WTC11 (cell line): ENCODE data around the gene CDCA7L. TPM values are rescaled to one million over a fixed set of nuclear protein-coding genes. Genes with fewer than 3 reads are reported as not detected.

Source experiments
- ATAC-seq: fragments of 200-7000 bp; cut with Tn5 transposase; 2 replicates; pipeline ENCODE4 v1.10.0; 2021; ENCODE audit warnings: mild to moderate bottlenecking, moderate library complexity
- CTCF ChIA-PET: fragments of 300-600 bp; sonication (Branson Sonifier 250); formaldehyde crosslinking; loops from one replicate; lab custom pipeline; 2021; ENCODE audit warnings: antibody characterized with exemption; lab: Charles Lee
- POLR2A ChIA-PET: fragments of 350-600 bp; sonication (Branson Sonifier 250); formaldehyde crosslinking; loops from one replicate; lab custom pipeline; 2021; ENCODE audit warnings: antibody characterized with exemption; lab: Charles Lee
- DNase-seq: peaks from one replicate; pipeline ENCODE4 v3.0.0; 2021; ENCODE audit warnings: low spot score
- H3K27ac Mint-ChIP-seq: 2 replicates; pipeline ENCODE4 v1.8.0; 2021; ENCODE audit warnings: mixed read lengths
- H3K27me3 Mint-ChIP-seq: 2 replicates; pipeline ENCODE4 v1.8.0; 2021; ENCODE audit warnings: low read depth, mild to moderate bottlenecking, moderate library complexity, mixed read lengths
- H3K36me3 Mint-ChIP-seq: 2 replicates; pipeline ENCODE4 v1.8.0; 2021; ENCODE audit warnings: mixed read lengths
- H3K4me1 Mint-ChIP-seq: 2 replicates; pipeline ENCODE4 v1.8.0; 2022; ENCODE audit warnings: mixed read lengths
- H3K4me3 Mint-ChIP-seq: 2 replicates; pipeline ENCODE4 v1.8.0; 2021; ENCODE audit warnings: mild to moderate bottlenecking, moderate library complexity, mixed read lengths
- H3K9me3 Mint-ChIP-seq: 2 replicates; pipeline ENCODE4 v1.8.0; 2021; ENCODE audit warnings: mixed read lengths
- ATF2 ChIP-seq: sonication (generic); formaldehyde crosslinking; IDR thresholded peaks from 2 replicates; pipeline ENCODE4 v1.8.1; 2022; ENCODE audit warnings: low read depth, missing genetic modification reagents, borderline replicate concordance
- CDX4 ChIP-seq: fragments of 250-450 bp; sonication (Bioruptor Pico); IDR thresholded peaks from 2 replicates; pipeline ENCODE4 v1.9.0; 2021; ENCODE audit warnings: moderate library complexity, mild to moderate bottlenecking, inconsistent platforms, borderline replicate concordance
- ERG ChIP-seq: fragments of 250-450 bp; sonication (Bioruptor Pico); IDR thresholded peaks from 2 replicates; pipeline ENCODE4 v1.8.0; 2021; ENCODE audit warnings: mild to moderate bottlenecking
- FOXJ3 ChIP-seq: sonication (generic); formaldehyde crosslinking; IDR thresholded peaks from 2 replicates; pipeline ENCODE4 v1.9.0; 2021; ENCODE audit warnings: missing genetic modification reagents, mild to moderate bottlenecking, borderline replicate concordance
- FOXP4 ChIP-seq: sonication (generic); formaldehyde crosslinking; IDR thresholded peaks from 2 replicates; pipeline ENCODE4 v1.8.0; 2022; ENCODE audit warnings: mild to moderate bottlenecking, missing genetic modification reagents
- HMGA2 ChIP-seq: fragments of 250-450 bp; sonication (Bioruptor Pico); IDR thresholded peaks from 2 replicates; pipeline ENCODE4 v1.4.0; 2021; ENCODE audit warnings: mild to moderate bottlenecking, moderate library complexity
- KAT7 ChIP-seq: sonication (generic); formaldehyde crosslinking; IDR thresholded peaks from 2 replicates; pipeline ENCODE4 v1.8.1; 2023; ENCODE audit warnings: missing genetic modification reagents, mild to moderate bottlenecking, borderline replicate concordance
- MXD4 ChIP-seq: fragments of 250-450 bp; sonication (Bioruptor Pico); IDR thresholded peaks from 2 replicates; pipeline ENCODE4 v1.8.0; 2021; ENCODE audit warnings: mild to moderate bottlenecking, moderate library complexity, borderline replicate concordance
- NR1H2 ChIP-seq: sonication (generic); formaldehyde crosslinking; IDR thresholded peaks from 2 replicates; pipeline ENCODE4 v1.9.0; 2021; ENCODE audit warnings: mild to moderate bottlenecking, moderate library complexity, missing genetic modification reagents
- RELA ChIP-seq: sonication (generic); formaldehyde crosslinking; IDR thresholded peaks from 2 replicates; pipeline ENCODE4 v1.8.1; 2022; ENCODE audit warnings: missing genetic modification reagents, mild to moderate bottlenecking, borderline replicate concordance
- SMAD4 ChIP-seq: sonication (generic); formaldehyde crosslinking; IDR thresholded peaks from 2 replicates; pipeline ENCODE4 v1.8.0; 2022; ENCODE audit warnings: mild to moderate bottlenecking, missing genetic modification reagents
- TCF7 ChIP-seq: sonication (generic); formaldehyde crosslinking; IDR thresholded peaks from 2 replicates; pipeline ENCODE4 v1.8.0; 2022; ENCODE audit warnings: mild to moderate bottlenecking, low read depth, missing genetic modification reagents, moderate library complexity
- TEAD1 ChIP-seq: sonication (generic); formaldehyde crosslinking; IDR thresholded peaks from 2 replicates; pipeline ENCODE4 v1.8.0; 2022; ENCODE audit warnings: mild to moderate bottlenecking, missing genetic modification reagents
- ZNF263 ChIP-seq: sonication (generic); formaldehyde crosslinking; IDR thresholded peaks from 2 replicates; pipeline ENCODE4 v1.8.1; 2022; ENCODE audit warnings: low read depth, mild to moderate bottlenecking, moderate library complexity, missing genetic modification reagents
- ZNF281 ChIP-seq: sonication (generic); formaldehyde crosslinking; IDR thresholded peaks from 2 replicates; pipeline ENCODE4 v1.8.0; 2023; ENCODE audit warnings: mild to moderate bottlenecking, missing genetic modification reagents
- ZNF425 ChIP-seq: fragments of 250-450 bp; sonication (Bioruptor Pico); conservative IDR thresholded peaks from 2 replicates; pipeline ENCODE4 v1.9.0; 2021; ENCODE audit warnings: mild to moderate bottlenecking
- total RNA-seq: library from RNA; stranded (reverse); gene quantifications from 3 replicates; pipeline ENCODE4 v1.2.3, GENCODE V29; 2021

CDCA7L gene
- total RNA-seq, 1 experiment from 2014 or later: 161 TPM

- TF ChIP-seq MXD4 (CRISPR knock-in tag) (no peak), TCF7 (CRISPR knock-in tag) (no peak), CDX4 (CRISPR knock-in tag) (no peak), NR1H2 (CRISPR knock-in tag) (no peak), ZNF281 (CRISPR knock-in tag) (no peak), FOXJ3 (CRISPR knock-in tag) (no peak), RELA (CRISPR knock-in tag) (no peak), SMAD4 (CRISPR knock-in tag) (no peak), HMGA2 (no peak), KAT7 (CRISPR knock-in tag) (no peak), ATF2 (no peak), FOXP4 (CRISPR knock-in tag) (no peak), ZNF425 (CRISPR knock-in tag) (no peak), TEAD1 (no peak), ERG (no peak), ZNF263 (CRISPR knock-in tag) (no peak)
- Mint-ChIP-seq H3K27ac (no peak overlapping the region), H3K27me3 (no peaks in the 10 kb centered on the region), H3K4me3 (no peak overlapping the region), H3K4me1 (peaks cover 2% of the 10 kb centered on the region; the same call in 1 of the 2 replicates), H3K9me3 (no peaks in the 10 kb centered on the region), H3K36me3 (no peaks in the 10 kb centered on the region)
- ChIA-PET CTCF (interaction anchor here (1.0 to 1.3 kb wide), 2 partner anchors 100 to 211 kb away, joined by 3 read pairs; no protein-coding TSS in a partner anchor), POLR2A (no interaction called here)
- DNase-seq: no peak
- no peak for ATAC-seq
Measured at GRCh38 chr7:21983056-21983455, 37.4 kb upstream of the CDCA7L start.
